ENCODE results near the gene HORMAD2.

HORMAD2 gene

DNA sequence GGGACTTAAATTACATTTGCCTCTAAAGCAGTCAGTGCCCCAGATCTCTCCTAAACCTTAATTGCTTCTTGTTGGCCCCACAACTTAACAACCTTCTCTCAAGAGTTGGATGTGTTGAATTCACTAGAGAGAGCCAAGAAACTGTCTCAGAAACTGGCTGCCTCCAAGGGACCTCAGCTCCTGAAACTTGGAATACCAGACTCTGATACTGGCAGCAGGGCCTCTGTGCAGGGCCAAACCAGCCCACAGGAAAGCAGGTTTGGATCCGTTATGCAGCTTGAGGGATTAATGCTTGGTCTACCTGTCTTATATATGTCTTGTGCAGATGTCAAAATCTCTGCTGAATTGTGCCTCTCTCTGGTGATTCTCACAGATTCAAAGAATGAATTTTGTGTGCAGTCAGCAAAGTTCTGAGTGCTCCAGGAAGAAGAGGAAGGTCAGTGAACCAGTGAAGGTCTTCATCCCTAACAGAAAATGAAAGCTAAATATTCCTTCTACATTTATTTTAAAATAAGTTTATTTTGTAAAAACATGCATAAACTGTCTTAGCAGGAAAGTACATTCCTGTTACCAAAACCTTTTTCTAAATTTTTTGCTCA lies 95.5 kb downstream of the HORMAD2 start:
- no peak for DNase-seq

DNA sequence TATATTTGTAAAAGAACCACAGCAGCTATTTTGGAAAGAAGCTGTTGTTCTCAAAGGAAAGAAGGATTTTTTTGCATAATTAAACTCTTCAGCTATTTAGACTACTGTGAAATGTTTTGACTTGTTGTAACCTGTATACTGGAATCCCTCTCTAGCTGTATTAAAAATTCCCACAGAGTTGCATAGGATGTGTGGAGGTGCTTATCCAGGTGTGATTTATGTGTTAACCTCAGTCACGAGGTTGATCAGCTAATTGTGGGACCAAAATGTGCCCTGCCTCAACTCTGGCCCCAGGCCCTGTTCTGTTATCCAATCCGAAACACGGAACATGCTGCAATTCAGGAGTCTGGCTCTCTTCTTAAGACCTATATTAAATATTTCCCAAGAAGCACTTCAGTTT lies 96.2 kb downstream of the HORMAD2 start:
- no peak for DNase-seq

DNA sequence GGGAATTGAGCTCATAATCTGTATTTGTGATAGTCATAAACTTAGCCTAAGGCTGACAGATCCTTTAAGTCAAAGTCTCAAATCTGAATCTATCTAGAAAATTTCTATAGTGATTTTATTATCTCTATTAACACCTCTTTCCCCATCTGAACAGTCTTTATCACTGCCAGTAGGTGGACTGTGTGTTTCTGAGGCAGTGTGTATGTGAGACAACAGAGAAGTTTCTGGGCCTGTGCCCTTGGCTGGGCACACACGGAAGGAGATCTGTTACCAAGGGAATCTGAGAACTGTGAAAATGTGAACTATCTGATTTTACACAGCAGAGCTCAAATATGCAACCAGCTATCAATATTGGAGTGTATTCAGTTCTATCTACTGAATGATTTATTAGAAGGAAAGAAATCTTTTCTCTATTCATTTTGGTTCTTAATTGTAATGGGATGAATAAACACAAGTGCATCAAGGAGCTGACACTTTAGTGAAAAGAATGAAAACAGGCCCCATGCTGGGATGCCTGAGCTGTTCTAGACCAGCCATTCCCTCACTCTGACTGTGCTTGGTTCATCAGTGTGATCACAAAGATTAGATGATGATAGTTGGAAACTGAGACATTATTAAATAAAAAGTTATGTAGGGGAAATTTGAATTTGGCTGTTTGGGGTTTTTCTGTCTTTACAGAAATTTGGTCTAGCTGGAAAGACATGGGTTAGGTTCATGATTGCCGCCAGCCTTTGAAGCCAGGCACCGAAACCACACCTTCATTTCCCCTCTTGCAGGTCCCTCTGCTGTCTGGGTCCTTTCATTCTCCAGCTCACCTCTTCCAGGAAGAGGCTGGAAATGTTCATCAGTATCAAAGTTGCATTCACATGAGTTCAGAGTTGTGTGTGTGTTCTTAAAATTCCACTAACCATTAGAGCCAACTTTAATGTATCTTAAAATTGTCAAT lies 98.2 kb downstream of the HORMAD2 start:
- peak; percentile 17 to 41 for DNase-seq

DNA sequence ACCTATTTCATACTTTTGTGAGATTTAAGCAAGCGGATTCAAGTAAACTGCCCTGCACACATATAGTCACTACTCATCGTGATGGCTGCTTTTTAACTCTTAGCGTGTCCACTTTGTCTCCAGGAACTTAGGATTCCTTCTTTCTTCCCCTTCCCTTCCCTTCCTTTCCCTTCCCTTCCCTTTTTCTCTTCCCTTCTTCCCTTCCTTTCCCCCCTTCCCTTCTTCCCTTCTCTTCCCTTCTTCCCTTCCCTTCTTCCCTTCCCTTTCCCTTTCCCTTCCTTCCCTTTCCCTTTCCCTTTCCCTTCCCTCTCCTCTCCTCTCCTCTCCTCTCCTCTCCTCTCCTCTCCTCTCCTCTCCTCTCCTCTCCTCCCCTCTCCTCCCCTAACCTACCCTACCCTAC lies 100.4 kb downstream of the HORMAD2 start:
- no peak for DNase-seq

DNA sequence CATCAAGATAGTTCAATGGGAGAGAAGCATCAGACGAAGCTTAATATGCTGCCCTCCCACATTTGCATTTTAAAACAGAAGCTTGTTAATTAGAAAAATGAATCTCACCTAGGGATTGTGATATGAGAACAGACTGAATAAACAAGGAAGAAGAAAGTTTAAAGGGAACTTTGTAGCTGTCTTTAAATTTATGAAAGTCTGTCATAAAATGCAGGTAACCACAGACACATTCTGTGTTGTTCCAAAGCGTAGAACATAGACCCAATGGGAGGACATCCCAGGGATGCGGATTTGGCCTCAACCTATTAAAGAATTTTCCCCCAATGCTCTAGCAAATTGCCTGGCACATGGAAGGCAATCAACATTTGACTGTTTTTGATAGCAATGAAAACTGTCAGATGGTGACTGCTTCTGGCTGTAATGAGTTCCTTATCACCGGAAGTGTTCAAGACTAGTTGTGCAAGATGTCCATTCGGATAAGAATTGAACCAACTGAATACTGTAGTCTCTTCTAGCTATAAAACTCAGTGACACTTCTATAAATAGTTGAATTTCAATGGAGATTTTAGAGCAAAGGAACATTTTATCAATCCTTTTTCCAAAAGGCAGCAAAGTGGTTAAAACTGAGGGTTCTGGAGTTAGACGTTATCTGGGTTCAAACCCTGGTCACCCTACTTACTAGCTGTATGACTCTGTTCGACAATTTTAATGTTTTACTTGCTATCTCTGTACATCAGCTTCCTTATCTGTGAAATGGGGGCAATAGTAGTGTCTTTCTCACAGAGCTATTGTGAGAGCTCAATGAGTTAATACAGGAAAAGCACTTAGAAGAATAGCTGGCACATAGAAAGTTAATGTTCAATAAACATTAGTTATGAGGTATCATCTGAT lies 101.4 kb downstream of the HORMAD2 start:
- DNase-seq, result no peak

DNA sequence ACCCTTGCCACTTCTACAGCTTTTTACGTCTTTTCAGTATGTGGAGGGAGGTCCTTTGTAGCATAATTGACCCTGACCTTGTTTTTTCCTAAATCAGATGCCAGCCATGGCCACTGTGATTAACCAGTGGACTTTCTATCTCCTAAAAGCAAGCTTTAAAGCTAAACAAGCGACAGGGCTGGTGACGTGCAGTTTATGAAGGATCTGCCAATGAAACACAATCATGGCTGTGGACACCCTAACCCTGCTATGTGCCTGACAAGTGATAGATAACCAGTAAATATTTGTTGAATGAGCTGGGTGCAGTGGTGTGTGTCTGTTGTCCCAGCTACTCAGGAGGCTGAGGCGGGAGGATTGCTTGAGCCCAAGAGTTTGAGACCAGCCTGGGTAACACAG lies 102.1 kb downstream of the HORMAD2 start:
- no peak for DNase-seq

DNA sequence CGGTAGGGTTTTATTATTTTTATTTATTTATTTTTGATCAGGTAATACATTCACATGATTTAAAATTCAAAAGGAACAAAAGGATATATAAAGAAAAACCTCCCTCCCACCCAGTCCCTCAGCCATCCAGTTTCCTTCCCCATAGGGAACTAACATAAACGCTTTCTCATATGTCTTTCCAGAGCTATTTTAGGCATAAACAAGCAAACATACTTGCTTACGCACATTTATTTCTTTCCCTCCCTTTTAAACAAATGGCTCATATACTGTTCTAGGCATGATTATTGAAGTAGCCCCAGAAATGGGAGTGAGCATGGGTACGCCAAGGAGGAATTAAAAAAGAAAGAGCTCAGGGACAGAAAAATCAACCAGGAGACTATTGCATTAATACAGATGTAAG lies 102.6 kb downstream of the HORMAD2 start:
- DNase-seq, result no peak

DNA sequence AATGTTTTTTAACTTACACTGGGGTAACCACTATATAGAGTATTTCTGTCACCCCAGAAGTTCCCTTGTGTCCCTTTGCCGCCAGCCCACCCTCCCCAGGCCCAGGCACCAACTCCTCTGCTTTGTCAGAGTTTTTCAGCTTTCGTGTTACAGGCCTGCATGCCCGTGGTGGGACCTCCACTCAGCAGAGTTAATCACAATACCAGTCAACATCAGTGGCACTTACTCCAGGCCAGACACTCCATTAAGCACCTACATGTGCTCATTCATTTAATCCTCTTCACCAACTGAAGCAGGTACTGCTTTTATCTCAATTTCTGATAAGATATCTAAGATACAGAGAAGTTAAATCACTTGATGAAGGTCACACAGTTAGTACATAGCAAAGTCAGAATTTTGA lies 103.0 kb downstream of the HORMAD2 start:
- DNase-seq, result no peak

DNA sequence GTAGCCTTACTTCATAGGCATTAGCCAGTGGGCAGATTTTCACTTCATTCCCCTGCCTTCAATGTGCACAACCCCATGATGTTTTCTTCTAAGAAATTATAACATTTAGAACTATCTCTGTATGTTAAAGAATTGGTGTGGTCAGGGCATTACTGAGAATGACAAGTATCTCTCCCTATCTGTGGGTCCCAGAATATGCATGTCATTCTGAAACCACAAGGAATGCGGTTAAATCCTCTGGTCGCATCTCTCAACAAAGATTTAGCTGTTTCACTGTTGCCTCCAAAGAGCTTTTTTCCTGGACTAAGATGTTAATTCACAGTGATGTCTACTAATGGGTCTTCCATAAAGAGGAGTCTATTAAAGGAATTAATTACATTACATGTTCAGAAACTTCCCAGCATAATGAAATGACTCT lies 103.6 kb downstream of the HORMAD2 start:
- DNase-seq, result no peak

DNA sequence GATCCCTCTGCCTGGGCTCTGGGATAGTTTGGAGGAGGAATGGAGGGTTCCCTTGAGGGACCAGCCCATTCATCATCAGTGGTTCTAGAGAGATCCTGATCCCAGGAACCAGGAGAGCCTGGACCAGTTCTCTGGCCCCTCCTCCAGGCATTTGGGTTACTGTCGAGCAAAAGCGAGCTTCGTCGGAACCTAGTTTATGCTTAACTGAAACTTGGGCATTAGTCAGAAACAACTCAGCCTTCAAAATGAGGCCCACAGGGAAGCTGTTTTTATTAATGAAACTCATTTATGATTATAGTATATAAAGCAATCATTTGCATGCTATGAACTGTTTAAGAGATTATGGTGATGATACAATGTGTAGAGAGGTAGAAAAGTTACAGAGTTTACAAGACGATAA lies 104.9 kb downstream of the HORMAD2 start:
- DNase-seq, result no peak

DNA sequence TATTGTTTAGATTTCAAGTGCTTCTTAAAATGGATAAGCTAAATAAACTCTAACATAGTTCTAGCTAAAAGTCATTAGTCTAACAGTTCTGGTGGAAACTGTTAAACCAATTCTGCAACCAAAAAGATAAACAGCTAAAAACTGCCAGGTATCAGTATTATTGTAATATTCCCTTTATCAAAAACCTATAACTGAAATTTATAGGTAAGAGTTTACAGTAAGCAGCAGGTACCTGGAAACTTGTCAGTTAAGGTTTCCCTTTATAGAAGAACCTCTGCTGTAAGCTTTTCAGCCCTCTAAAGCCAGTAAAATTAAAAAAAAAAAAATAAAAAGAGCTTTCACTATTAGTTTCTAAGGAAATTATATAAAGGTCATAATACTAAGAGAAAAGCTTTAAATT lies 105.3 kb downstream of the HORMAD2 start:
- no peak for DNase-seq

DNA sequence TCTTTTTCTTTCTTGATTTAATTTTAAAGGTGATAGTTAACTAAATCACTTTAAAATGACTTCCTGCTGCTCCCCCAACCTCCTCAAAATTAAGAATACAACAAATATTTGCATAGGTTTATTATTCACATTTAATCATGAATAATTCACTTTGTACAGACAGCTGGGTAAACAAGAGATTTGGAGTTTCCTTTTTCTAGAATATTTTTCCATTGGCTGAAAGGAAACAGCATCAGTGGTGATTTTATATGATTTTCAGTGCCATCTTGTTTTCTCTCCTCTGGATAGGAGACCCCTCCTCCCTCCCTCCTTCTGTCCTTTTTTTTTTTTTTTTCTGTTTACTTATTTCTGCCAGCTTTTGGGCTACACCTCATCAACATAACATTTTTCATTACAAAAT lies 105.8 kb downstream of the HORMAD2 start:
- no peak for DNase-seq

DNA sequence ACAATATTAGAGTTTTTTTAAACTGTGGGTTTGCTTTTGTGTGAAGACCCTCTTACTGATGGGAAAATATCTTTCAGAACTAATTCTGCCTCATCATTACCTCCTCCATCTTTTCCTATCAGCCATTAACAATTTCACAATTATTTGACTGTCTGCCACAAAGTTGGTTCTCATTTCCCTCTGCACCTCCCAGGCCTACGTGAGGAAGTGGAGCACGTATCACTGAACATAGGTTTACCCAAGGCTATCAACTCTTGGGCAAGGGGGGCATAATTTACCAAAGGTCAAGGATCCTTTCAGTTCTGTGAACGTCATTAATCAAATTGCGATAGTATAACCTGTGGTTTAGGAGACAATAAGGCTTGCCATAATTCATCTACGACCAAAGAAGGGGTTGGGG lies 106.2 kb downstream of the HORMAD2 start:
- DNase-seq, result no peak

DNA sequence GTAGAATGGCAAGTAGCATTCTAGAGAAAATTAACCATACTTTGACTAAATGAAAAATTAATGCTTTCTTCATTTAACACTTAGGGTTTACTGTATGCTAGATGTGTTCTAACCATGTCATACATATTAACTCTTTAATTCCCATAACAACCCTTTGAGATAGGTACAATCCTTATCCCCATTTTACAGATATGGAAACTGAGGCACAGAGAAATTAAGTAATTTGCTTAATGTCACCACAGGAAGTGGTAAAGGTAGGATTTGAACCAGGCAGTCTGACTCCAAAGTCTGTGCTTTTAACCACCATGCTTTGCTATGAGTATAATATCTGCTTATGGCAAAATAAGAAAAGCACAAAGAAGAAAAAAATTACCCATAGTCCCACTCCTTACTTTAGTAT lies 106.8 kb downstream of the HORMAD2 start:
- DNase-seq, result no peak

DNA sequence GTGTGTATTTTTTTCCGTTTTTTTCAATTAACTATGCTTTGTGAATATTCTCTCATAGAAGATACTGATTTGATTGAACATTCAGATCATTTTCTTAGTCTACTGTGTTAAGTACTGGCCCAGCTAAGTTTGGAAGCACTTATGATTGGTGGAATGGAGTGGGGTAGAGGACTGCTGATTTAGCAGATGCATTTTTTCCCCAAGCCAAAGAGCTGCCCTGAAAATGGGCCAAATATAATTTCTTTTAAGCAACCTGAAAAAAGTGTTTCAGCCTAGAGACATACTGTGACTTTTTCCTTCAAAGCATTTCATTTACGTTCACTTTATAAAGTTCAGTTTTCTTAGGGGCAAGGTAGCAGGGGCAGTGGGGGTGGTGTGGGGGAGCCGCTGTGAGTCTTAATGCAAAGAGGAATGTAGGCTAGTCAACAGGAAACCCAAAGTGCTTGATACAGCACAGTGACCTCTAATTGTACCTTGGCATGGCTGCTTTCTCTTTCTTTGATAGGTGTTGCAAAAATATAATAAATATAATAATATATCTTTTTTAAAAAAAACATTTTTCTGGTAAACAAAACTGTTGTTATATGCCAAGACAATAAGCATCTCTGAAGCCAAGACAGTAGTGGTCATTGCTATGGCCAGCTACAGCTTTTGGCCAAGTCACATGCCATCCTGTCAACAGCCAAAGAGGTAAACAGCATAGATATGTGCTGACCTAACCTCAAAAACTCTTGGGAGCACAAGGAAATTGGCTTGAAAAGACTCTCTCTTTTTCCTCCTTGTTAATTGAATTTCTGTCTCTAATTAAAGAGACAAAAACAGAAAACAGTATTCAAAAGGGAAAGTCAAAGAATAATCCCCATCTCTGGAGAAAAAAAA lies 107.5 kb downstream of the HORMAD2 start:
- peak in 1 of 2 donors; percentile 25 for DNase-seq

DNA sequence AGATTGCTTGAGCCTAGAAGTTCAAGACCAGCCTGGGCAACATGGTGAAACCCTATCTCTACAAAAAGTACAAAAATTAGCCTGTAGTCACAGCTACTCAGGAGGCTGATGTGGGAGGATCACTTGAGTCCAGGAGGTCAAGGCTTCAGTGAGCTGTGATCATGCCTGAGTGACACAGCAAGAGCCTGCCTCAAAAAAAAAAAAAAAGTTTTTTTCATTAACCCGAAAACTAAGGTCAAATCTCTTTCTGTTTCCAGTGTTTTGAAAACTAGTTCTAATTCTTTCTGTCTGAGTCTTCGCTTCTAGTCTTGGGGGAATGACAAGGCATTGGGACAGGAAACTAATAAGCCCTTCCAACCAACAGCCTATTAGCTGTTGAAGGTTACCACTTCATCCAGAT lies 108.6 kb downstream of the HORMAD2 start:
- no peak for DNase-seq

DNA sequence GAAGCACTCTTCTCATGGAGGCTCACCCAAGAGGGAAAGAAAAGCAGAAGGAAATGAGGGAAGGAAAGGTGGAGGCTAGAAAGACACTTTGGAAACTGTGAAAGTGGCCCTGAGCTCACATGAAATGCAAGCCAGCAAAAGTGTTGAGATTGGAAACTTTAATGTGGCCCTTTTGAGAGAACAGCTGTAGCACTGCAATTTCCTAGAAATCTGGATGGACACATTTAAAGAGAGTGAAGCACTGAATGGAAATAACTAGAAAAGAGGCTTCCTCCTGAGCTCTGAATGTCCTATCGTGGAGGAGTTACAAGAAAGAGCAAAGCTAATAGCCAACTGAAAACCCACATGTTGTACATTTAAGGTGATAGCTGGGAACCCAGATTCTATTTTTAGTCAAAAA lies 110.3 kb downstream of the HORMAD2 start:
- no peak for DNase-seq

DNA sequence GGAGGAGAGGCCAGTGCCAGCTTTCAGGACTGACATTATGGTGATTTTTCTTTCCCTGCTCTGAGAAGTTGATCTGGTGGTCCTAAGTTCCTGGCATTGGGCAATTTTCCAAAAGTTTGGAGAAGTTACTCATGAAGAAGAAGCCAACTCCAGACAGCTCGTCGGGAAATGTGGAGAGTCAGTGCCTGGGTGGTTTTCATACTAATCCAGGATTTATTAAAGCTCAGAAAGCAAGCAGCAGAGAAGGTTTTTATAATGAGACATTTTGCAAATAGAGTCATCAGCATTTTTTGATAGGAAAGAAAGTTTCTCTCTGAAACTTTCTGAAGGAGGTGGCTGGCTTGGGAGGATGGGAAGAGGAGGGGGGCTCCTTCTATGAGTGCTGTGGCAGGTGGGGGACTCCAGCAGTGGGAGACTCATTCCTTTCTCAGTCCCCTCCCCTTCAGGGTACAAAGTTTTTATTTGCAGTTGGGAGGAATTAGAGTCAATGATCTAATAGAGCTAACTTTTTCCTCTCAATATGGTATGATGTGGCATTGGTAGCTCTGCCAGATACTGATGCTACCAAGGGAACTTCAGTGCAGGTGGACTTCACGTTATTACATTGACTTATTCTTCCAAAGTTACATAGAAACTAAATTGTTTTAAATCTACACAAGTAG lies 110.9 kb downstream of the HORMAD2 start:
- DNase-seq, result no peak

DNA sequence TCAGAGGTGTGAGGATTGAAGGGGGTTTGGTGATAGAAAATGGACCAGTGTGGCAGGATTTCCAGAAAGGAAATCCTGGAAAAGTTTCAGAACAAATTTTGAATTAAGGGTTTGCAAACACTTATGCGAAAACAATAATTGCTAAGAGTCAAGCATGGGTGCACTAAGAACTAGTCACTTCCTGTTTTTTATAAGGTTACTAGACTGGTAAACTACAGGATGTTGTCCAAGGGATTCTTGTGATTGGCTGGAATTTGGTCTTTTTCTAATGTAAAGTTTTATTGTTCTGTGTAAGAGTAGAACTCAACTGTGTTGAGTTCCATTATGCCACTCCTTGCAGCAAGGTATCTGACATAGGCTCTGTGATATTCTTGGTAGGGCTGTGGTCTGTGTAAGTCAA lies 112.2 kb downstream of the HORMAD2 start:
- DNase-seq, result no peak

DNA sequence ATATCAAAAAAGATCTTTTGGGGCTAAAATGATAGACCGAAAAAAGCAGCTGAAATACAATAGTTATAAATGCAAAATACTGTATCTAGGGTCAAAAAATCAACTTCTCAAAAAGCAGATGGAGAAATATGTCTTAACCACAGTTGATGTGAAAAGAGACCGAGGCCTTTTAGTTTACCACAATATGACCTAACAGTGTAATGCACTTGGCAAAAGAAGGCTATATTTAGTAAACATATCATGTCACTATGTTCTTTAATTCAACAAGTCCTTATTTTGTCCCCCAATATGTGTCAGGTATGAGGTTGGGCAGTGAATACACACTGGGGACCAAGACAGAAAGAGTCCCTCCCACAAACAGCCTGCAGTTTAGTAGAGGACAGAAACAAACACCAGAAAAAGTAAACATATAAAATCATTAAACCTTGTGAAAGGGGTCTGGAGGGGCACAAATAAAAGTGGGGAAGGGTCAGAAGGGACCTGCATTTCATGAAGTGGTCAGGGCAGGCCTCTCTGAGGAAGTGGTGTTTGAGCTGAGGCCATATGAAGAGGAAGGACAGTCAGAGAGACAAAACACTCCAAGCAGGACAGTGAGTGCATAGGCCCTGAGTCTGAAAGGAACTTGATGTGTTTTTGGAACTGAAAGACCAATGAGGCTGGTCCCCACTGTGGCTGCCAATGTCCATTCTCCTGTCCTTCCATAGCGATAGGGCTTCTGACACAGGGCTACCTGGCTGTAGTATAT lies 112.9 kb downstream of the HORMAD2 start:
- DNase-seq, result no peak

Measured in CD4-positive, alpha-beta T cell treated with Interleukin-4 for 1 hour (primary cell).